Activated CD4-positive, CD25-positive, alpha-beta regulatory T cell treated with anti-CD3 and anti-CD28 coated beads, Interleukin-2, amount 50 U/mL, for 72 hours (primary cell): Measurements from ENCODE around the gene IFNL1.
"Not testable (repeated sequence)": the region's sequence is repeated elsewhere in the genome, so short reads cannot be mapped to it uniquely, and the experiment has no call there.

ENCODE experiments used
- DNase-seq: peaks from one replicate; pipeline ENCODE4 v3.0.0; 2021

The IFNL1 gene

GRCh38 chr19:39332738-39333137 is 36.5 kb downstream of the IFNL1 start:
- not testable (repeated sequence) for DNase-seq

- no peak for DNase-seq
Observed at GRCh38 chr19:39333507-39333906, 37.3 kb downstream of the IFNL1 start.

GRCh38 chr19:39334444-39334976 is 38.3 kb downstream of the IFNL1 start:
- DNase-seq = no peak

DNA sequence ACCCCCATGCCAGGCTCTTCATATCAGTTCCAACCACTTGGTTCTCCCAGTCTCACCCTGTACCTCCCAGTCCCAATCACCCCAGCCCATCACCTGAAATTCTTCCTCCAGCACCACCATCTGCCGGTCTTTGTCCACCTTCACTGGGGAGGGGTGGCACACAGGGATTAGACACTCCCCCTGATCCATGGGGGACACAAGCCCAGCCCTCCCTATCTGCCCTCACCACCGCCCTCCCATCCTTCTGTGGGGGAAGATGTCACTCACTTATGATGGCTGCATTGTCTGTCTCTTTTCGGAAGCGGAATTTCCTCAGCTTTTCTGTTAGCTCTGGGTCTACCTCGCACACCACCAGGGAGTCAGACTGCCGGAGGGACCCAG is 39.0 kb downstream of the IFNL1 start:
- no peak for DNase-seq

DNA sequence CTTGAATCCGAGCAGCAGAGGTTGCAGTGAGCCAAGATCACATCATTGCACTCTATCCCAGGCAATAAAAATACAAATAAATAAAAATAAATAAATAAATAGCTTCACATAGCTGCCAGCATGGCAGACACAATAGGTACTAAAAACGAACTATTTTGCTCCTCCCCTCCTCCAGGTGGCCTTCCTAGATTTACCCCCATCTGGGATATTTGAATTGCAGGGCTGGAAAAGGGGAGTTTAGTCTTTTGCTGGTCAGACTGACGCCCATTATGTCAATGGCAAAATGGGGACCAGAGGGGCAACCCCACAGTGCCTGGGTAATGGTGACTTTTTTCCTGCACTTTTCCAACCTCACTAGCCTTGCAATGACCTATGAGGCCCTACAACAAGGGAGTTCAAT is 40.3 kb downstream of the IFNL1 start:
- DNase-seq = no peak

- DNase-seq = no peak
Observed at GRCh38 chr19:39339674-39340073, 43.5 kb downstream of the IFNL1 start.

GRCh38 chr19:39340156-39340555 is 43.9 kb downstream of the IFNL1 start:
- not testable (repeated sequence) for DNase-seq

DNA sequence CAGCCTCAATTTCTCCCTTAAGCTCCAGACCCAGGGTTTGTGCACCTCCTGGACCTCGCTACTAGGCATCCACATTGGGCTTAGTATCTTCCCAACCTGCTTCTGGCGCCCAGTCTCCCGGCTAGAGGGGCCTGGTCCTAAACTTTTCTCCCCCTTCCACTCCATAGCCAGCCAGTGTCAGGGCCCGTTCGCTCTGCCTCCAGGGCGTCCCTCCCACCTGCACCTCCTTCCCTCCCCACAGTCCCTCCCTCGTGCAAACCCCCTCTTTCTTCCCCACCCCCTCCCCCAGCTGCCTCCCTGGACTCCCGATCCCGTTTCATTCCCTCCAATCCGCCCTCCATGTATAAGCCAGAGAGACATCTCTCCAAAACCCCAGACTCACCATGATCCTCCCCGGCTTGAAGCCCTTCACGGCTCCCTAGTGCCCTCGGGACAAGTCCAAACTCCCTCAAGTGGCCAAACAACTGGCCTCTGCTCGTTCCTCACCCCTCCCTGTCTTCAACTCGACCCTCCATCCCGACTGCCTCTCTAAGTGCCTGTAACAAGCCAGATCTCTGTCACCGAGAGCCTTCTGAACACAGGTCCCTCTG is 45.0 kb downstream of the IFNL1 start:
- DNase-seq = no peak

GRCh38 chr19:39341719-39342604 is 45.8 kb downstream of the IFNL1 start, which contains the start of gene SAMD4B:
Gene SAMD4B, plus strand, starts transcription at chr19:39342421. Its CDS starts 14,473 bp downstream, at chr19:39356894.
- peak; percentile 99 for DNase-seq

GRCh38 chr19:39342647-39343305 is 46.6 kb downstream of the IFNL1 start:
- DNase-seq = no peak

DNA sequence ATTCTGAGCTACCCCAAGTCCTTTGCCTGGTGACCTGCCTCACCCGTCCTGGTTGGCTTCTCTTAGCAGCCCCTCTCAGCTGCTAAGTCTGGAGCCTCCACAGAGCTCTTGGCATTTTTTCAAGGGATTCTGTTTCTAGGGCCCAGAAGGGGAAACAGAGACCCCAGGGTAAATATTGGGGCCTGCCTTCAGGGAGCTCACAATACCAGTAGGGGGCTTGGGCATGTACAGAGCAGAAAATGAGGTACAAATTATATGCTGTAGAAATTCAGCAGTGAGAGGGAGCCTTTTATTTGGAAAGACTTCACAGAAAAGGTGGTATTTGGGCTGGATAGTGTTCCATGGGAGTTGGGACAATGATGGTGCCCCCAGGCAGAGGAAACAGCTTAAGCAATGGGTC is 49.7 kb downstream of the IFNL1 start:
- DNase-seq = no peak

- no peak for DNase-seq
Observed at GRCh38 chr19:39347332-39348164, 51.3 kb downstream of the IFNL1 start.
